Peyer's patch (tissue), 4 donors: ENCODE data around the gene CALD1. TPM values are rescaled to one million over a fixed set of nuclear protein-coding genes. Genes with fewer than 3 reads are reported as not detected.

Experiments used
- DNase-seq, 3 donors: peaks; one replicate each; pipeline ENCODE4 v3.0.0-alpha.2; 2017 to 2019
- H3K27ac ChIP-seq, 4 donors: fragments of 200-600 bp; sonication (generic); one replicate each; pipeline ENCODE4 v1.5.1; 2016 to 2019
- H3K27me3 ChIP-seq, 2 donors: fragments of 200-600 bp; sonication (generic); one replicate each; pipeline ENCODE4 v1.5.1; 2019
- H3K36me3 ChIP-seq, 3 donors: fragments of 200-600 bp; sonication (generic); one replicate each; pipeline ENCODE4 v1.5.1; 2016 to 2019
- H3K4me1 ChIP-seq, 4 donors: fragments of 200-600 bp; sonication (generic); one replicate each; pipeline ENCODE4 v1.5.1; 2016 to 2019
- H3K4me3 ChIP-seq, 4 donors: fragments of 200-600 bp; sonication (generic); 1 replicate in 3 of 4; 2 replicates in 1 of 4; pipeline ENCODE4 v1.5.1; 2016 to 2019; ENCODE audit warnings: mild to moderate bottlenecking in 1 of 4
- H3K9me3 ChIP-seq, 4 donors: fragments of 200-600 bp; sonication (generic); one replicate each; pipeline ENCODE4 v1.5.1; 2016 to 2019; ENCODE audit warnings: mild to moderate bottlenecking in 1 of 4
- POLR2A ChIP-seq, 2 donors: fragments of 450-650 bp; IDR thresholded peaks; one replicate each; pipeline ENCODE4 v1.5.1; 2017; ENCODE audit warnings: antibody characterized with exemption in 2 of 2, mild to moderate bottlenecking in 2 of 2, moderate library complexity in 2 of 2
- total RNA-seq, 4 donors: library from RNA; depleted of rRNA; stranded (reverse); fragments of >200 nt; gene quantifications; one replicate each; pipeline ENCODE4 v1.1.0, GENCODE V29; 2016
- TF ChIP-seq, protein P1 (sequence below), 6 experiments: fragments of 450-650 bp in 4 of 6; fragments of 200-600 bp in 2 of 6; sonication (generic) in 1 of 6; IDR thresholded peaks; one replicate each; pipeline ENCODE4 v1.5.1; 2017 to 2019; ENCODE audit warnings: antibody characterized with exemption in 6 of 6, mild to moderate bottlenecking in 3 of 6, moderate library complexity in 1 of 6

CALD1 gene
- total RNA-seq, 4 donors from 2014 or later = 39.2 to 536 (median 83.1) TPM

DNA sequence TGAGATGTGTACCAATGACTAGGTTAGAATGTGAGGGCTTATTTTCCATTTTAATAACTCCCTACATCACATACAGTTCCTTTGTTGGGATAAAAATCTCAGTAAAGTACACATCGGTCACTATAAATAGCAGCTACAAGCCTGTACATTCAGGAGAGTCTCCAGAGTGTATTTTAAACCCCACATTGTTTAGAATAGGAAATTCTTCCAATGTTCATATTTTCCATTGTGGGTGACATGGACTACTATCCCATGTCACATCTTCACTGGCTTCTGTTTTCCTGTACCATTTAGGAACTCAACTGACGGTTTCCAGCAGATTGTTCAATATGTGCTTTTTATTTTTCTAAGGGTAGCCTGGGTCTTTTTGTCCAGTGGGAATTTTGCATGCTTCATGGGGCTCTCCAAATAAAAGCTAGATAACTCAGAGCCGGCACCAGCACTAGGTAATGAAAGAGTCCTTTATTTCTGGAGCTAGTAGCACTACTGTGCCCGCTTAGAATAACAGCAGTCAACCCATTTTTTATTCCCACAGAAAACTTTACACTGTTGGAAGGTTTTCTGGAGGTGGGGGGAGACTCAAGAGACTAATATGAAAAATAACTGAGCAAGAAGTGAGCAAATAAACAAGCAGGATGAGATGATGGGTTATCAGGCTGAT is 100.5 kb downstream of the CALD1 start:
- no peak for TF ChIP-seq POLR2A (IDR thresholded peaks at IDR 0.05)
- TF ChIP-seq, protein P1, sequence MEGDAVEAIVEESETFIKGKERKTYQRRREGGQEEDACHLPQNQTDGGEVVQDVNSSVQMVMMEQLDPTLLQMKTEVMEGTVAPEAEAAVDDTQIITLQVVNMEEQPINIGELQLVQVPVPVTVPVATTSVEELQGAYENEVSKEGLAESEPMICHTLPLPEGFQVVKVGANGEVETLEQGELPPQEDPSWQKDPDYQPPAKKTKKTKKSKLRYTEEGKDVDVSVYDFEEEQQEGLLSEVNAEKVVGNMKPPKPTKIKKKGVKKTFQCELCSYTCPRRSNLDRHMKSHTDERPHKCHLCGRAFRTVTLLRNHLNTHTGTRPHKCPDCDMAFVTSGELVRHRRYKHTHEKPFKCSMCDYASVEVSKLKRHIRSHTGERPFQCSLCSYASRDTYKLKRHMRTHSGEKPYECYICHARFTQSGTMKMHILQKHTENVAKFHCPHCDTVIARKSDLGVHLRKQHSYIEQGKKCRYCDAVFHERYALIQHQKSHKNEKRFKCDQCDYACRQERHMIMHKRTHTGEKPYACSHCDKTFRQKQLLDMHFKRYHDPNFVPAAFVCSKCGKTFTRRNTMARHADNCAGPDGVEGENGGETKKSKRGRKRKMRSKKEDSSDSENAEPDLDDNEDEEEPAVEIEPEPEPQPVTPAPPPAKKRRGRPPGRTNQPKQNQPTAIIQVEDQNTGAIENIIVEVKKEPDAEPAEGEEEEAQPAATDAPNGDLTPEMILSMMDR (IDR thresholded peaks at IDR 0.05) = no peak
- Histone ChIP-seq H3K27me3 (no peaks in the 10 kb centered on the region), H3K4me3 (no peak overlapping the region), H3K4me1 (peaks cover 0 to 6% (median 0%) of the 10 kb centered on the region in 4 donors), H3K36me3 (no peaks in the 10 kb centered on the region), H3K27ac (peak overlapping the region in 1 of 4 donors; percentile 47), H3K9me3 (no peaks in the 10 kb centered on the region)
- DNase-seq = no peak

DNA sequence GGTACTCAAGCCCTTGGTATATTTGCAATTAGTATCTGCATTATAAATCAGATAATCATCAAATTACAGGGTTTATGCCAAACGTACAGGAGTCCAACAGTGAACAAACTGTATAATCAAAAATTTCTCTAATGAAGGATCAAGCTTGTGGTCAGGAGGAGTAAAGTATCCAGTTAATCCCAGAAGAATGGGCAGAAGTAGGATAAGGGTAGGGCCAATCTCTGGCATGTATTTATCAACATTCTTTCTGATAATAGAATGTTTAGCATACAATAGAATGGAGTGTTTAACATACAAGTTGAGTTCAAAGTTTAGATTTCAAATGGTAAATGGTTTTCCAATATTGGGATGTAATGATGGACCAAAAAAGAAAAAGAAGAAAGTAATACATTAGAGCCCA is 103.0 kb downstream of the CALD1 start:
- no peaks in the 10 kb centered on the region for H3K9me3 ChIP-seq
- H3K36me3 ChIP-seq = no peaks in the 10 kb centered on the region
- H3K4me3 ChIP-seq = no peak overlapping the region
- H3K4me1 ChIP-seq = peaks cover 0 to 6% (median 0%) of the 10 kb centered on the region in 4 donors
- H3K27ac ChIP-seq = no peak overlapping the region
- no peak for TF ChIP-seq POLR2A (IDR thresholded peaks at IDR 0.05)
- TF ChIP-seq, protein P1 (IDR thresholded peaks at IDR 0.05) = no peak
- no peaks in the 10 kb centered on the region for H3K27me3 ChIP-seq
- no peak for DNase-seq

DNA sequence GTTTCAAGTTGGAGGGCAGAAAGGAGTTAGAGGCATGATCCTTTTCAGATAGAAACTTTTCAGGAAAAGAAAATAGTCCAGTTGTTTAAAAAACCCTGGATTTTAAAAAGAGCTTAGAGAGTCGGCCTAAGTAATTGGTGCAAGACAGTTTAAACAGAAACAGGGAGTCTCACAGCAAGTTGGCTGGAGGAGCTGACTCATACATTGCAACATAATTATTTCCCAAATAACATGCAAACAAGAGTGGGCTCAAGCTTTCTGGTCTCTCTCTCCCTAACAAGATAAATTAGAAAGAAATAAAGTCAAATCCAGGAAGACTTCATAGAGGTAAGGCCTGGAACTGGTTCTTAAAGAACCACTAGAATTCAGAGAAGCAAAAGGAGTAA is 106.5 kb downstream of the CALD1 start:
- Histone ChIP-seq H3K27ac (peak overlapping the region in 3 of 4 donors; percentile 34 to 77 (median 63)), H3K4me3 (no peak overlapping the region), H3K9me3 (no peaks in the 10 kb centered on the region), H3K36me3 (no peaks in the 10 kb centered on the region), H3K4me1 (no peaks in the 10 kb centered on the region), H3K27me3 (no peaks in the 10 kb centered on the region)
- DNase-seq = no peak
- no peak for TF ChIP-seq POLR2A (IDR thresholded peaks at IDR 0.05)
- TF ChIP-seq, protein P1 (IDR thresholded peaks at IDR 0.05) = no peak

DNA sequence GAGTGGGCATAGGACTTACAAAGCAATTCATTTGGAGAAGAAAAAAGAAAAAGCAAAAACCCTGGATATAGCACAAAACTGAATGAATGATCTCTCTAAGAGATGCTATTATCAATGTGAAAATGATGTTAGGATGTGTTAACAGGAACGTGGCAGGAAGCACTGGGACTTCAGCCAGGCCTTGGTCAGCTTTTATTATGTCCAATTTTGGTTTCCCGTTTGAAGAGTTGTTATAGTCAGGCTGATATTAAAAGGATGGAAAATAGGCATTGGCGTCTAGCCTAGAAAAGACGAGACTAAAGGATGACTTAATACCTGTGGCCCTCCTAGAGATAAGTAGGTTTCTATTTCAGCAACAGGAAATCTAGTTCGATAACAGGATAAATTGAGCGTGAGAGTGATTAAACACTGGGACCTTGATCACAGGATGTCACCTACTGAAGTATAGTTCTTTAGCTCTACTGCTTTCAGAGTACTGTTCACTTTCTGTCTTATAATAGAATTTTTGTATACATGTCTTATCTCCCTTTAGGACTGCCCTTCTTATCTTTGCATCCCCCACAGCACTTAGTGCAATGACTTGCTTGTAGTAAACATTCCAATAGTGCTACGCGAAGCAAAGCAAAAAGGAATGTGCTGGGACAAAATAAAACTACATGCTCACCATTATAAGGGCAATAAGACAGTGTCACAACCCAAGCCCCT is 107.1 kb downstream of the CALD1 start:
- H3K27me3 ChIP-seq = no peaks in the 10 kb centered on the region
- H3K36me3 ChIP-seq = no peaks in the 10 kb centered on the region
- H3K4me1 ChIP-seq = no peaks in the 10 kb centered on the region
- TF ChIP-seq, protein P1 (IDR thresholded peaks at IDR 0.05) = no peak
- no peak for TF ChIP-seq POLR2A (IDR thresholded peaks at IDR 0.05)
- H3K4me3 ChIP-seq = no peak overlapping the region
- H3K27ac ChIP-seq = peak overlapping the region; percentile 31 to 77 (median 48)
- no peaks in the 10 kb centered on the region for H3K9me3 ChIP-seq
- DNase-seq = no peak

DNA sequence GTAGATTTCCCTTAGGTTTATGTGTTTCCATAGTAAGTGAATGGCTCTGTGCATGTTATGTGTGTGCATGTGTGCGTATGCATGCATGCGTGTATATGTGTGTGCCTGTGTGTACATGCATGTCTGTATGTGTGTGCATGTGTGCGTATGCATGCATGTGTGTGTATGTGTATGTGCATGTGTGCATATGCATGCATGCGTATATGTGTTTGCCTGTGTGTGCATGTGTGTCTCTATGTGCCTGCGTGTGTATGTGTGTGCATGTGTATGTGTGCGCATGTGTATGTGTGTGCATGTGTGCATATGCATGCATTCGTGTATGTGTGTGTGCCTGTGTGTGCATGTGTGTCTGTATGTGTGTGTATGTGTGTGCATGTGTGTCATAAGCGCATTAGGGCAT is 108.1 kb downstream of the CALD1 start:
- Histone ChIP-seq H3K9me3 (no peaks in the 10 kb centered on the region), H3K4me1 (no peaks in the 10 kb centered on the region), H3K27ac (peak overlapping the region in 2 of 4 donors; percentile 63 to 77), H3K27me3 (no peaks in the 10 kb centered on the region), H3K36me3 (no peaks in the 10 kb centered on the region), H3K4me3 (no peak overlapping the region)
- TF ChIP-seq POLR2A (IDR thresholded peaks at IDR 0.05) = no peak
- TF ChIP-seq, protein P1 (IDR thresholded peaks at IDR 0.05) = no peak
- DNase-seq = no peak
